HG03442 (cell line): Measurements from ENCODE around the gene ZBTB49.

Experiments
- ATAC-seq: cut with Tn5 transposase; IDR thresholded peaks from one replicate; pipeline ENCODE4 v1.9.1; 2021; ENCODE audit warnings: mild to moderate bottlenecking, moderate library complexity; ENCODE audit not compliant: unreplicated experiment

Gene ZBTB49

GRCh38 chr4:4281787-4282186 lies 8.3 kb upstream of the ZBTB49 start:
- no peak for ATAC-seq

GRCh38 chr4:4284827-4285618 lies 5.0 kb upstream of the ZBTB49 start:
- ATAC-seq = no peak

- no peak for ATAC-seq
These were observed 2.0 kb upstream of the ZBTB49 start for GRCh38 chr4:4288098-4288497.

GRCh38 chr4:4289055-4289454 lies 996 bp upstream of the ZBTB49 start:
- ATAC-seq = no peak

- ATAC-seq = peak; percentile 19
These were observed 482 bp upstream of the ZBTB49 start for GRCh38 chr4:4289597-4289940.

- no peak for ATAC-seq
These were observed 3.2 kb downstream of the ZBTB49 start for GRCh38 chr4:4293279-4293678.

GRCh38 chr4:4296283-4296846 lies 6.3 kb downstream of the ZBTB49 start:
- ATAC-seq = no peak

- no peak for ATAC-seq
These were observed 9.0 kb downstream of the ZBTB49 start for GRCh38 chr4:4299006-4299405.

GRCh38 chr4:4302001-4302400 lies 11.9 kb downstream of the ZBTB49 start:
- no peak for ATAC-seq

- no peak for ATAC-seq
These were observed 12.4 kb downstream of the ZBTB49 start for GRCh38 chr4:4302416-4302815.

GRCh38 chr4:4306920-4307319 lies 16.9 kb downstream of the ZBTB49 start:
- no peak for ATAC-seq

- ATAC-seq = no peak
These were observed 18.9 kb downstream of the ZBTB49 start for GRCh38 chr4:4308800-4309441.

- ATAC-seq = no peak
These were observed 21.1 kb downstream of the ZBTB49 start for GRCh38 chr4:4311193-4311592.

GRCh38 chr4:4315461-4316149 lies 25.6 kb downstream of the ZBTB49 start:
- no peak for ATAC-seq

- ATAC-seq = no peak
These were observed 26.1 kb downstream of the ZBTB49 start for GRCh38 chr4:4316150-4316495.

- ATAC-seq = no peak
These were observed 27.6 kb downstream of the ZBTB49 start for GRCh38 chr4:4317496-4318232.

GRCh38 chr4:4320528-4320927 lies 30.5 kb downstream of the ZBTB49 start:
- ATAC-seq = no peak

GRCh38 chr4:4320951-4321714 lies 31.1 kb downstream of the ZBTB49 start:
- no peak for ATAC-seq

GRCh38 chr4:4321951-4322688 lies 32.1 kb downstream of the ZBTB49 start:
- no peak for ATAC-seq
